Testis (tissue), 3 donors: ENCODE data around the gene RNF31. TPM values are rescaled to one million over a fixed set of nuclear protein-coding genes. Genes with fewer than 3 reads are reported as not detected.
A peak's percentile ranks its signal among the peaks of the same experiment; 100 is the strongest.

ENCODE experiments used
- DNase-seq: peaks from one replicate; pipeline ENCODE4 v3.0.0-alpha.2; 2019
- H3K27ac ChIP-seq, 2 donors: fragments of 200-600 bp; sonication (generic); one replicate each; pipeline ENCODE4 v1.5.1; 2019
- H3K27me3 ChIP-seq: fragments of 200-600 bp; sonication (generic); one replicate; pipeline ENCODE4 v1.5.1; 2019
- H3K36me3 ChIP-seq: fragments of 200-600 bp; sonication (generic); one replicate; pipeline ENCODE4 v1.5.1; 2017; ENCODE audit warnings: low read depth; ENCODE audit errors: missing control alignments
- H3K4me1 ChIP-seq: fragments of 200-600 bp; sonication (generic); one replicate; pipeline ENCODE4 v1.5.1; 2019
- H3K4me3 ChIP-seq, 2 donors: fragments of 200-600 bp; sonication (generic); one replicate each; pipeline ENCODE4 v1.5.1; 2017 to 2019
- H3K9me3 ChIP-seq: fragments of 200-600 bp; sonication (generic); one replicate; pipeline ENCODE4 v1.5.1; 2017
- CTCF ChIP-seq, 3 experiments: fragments of 450-650 bp in 2 of 3; fragments of 200-600 bp in 1 of 3; sonication (generic) in 1 of 3; IDR thresholded peaks; one replicate each; pipeline ENCODE4 v1.5.1; 2016 to 2019; ENCODE audit warnings: antibody characterized with exemption in 3 of 3, mild to moderate bottlenecking in 2 of 3, moderate library complexity in 1 of 3
- POLR2A ChIP-seq: fragments of 450-650 bp; IDR thresholded peaks from one replicate; pipeline ENCODE4 v1.6.1; 2017; ENCODE audit warnings: antibody characterized with exemption, mild to moderate bottlenecking, moderate library complexity
- WGBS, 2 donors: methylation state at CpG; one replicate each; pipeline ENCODE4 v1.1.5; 2018; 5-methylcytosine and 5-hydroxymethylcytosine counted together
- intact Hi-C: fragments of 100-400 bp; cut with DNase I; formaldehyde crosslinking; loops from one replicate; pipeline ENCODE4 v1.15.1; 2023; ENCODE audit warnings: low total_unique reads
- polyA plus RNA-seq: library from polyadenylated mRNA; stranded (reverse); fragments of 350-450 nt; fragmentation: Illumina TruSeq; extraction: RNeasy Lipid Tissue Mini Kit (QIAGEN cat#74804); gene quantifications from one replicate; pipeline ENCODE4 v1.2.3, GENCODE V29; 2014; ENCODE audit warnings: low read depth, low replicate concordance; ENCODE audit not compliant: insufficient read depth
- total RNA-seq, 2 donors: library from RNA; depleted of rRNA; stranded (reverse); fragments of >200 nt; gene quantifications; one replicate each; pipeline ENCODE4 v1.2.3, GENCODE V29; 2016

RNF31 gene
- total and polyA plus RNA-seq, 3 donors from 2014 or later: 71.0 to 96.8 (median 94.5) TPM

GRCh38 chr14:24141097-24141880, 6.0 kb upstream of the RNF31 start, which contains the start of gene EMC9:
Gene EMC9 (minus strand): TSS chr14:24141591. CDS start chr14:24141304, 287 bp downstream.
- Histone ChIP-seq H3K27me3 (no peaks in the 10 kb centered on the region), H3K27ac (peak within 1 kb of the TSS; percentile 89 to 93), H3K4me1 (peaks cover 26% of the 10 kb centered on the region), H3K36me3 (no peaks in the 10 kb centered on the region), H3K9me3 (no peaks in the 10 kb centered on the region), H3K4me3 (peak within 1 kb of the TSS; percentile 84 to 87)
- intact Hi-C loops: no loop called here
- WGBS, 2 donors: 0 to 1% methylated on average over 41 to 65 of the region's 65 CpGs
- peak; percentile 100 for DNase-seq
- TF ChIP-seq POLR2A: no peak
- peak; percentile 23 to 73 (median 32) for TF ChIP-seq CTCF (IDR thresholded peaks at IDR 0.05)

GRCh38 chr14:24143511-24143910, 3.8 kb upstream of the RNF31 start:
- no peak for DNase-seq
- WGBS, 2 donors: 76 to 85% methylated on average over 2 of the region's 2 CpGs
- Histone ChIP-seq H3K27me3 (no peaks in the 10 kb centered on the region), H3K36me3 (no peaks in the 10 kb centered on the region), H3K4me1 (peaks cover 24% of the 10 kb centered on the region), H3K4me3 (no peak overlapping the region), H3K9me3 (no peaks in the 10 kb centered on the region), H3K27ac (no peak overlapping the region)
- intact Hi-C loops: no loop called here
- TF ChIP-seq POLR2A: no peak
- no peak for TF ChIP-seq CTCF (IDR thresholded peaks at IDR 0.05)

GRCh38 chr14:24144451-24144850, 2.8 kb upstream of the RNF31 start:
- Histone ChIP-seq H3K27me3 (no peaks in the 10 kb centered on the region), H3K9me3 (no peaks in the 10 kb centered on the region), H3K4me3 (no peak overlapping the region), H3K27ac (no peak overlapping the region), H3K36me3 (no peaks in the 10 kb centered on the region), H3K4me1 (peaks cover 27% of the 10 kb centered on the region)
- TF ChIP-seq POLR2A: no peak
- TF ChIP-seq CTCF (IDR thresholded peaks at IDR 0.05): no peak
- no peak for DNase-seq
- intact Hi-C loops: no loop called here
- 90 to 91% methylated on average over 1 of the region's 1 CpG for WGBS, 2 donors

GRCh38 chr14:24145219-24145618, 2.1 kb upstream of the RNF31 start:
- 93 to 94% methylated on average over 2 of the region's 2 CpGs for WGBS, 2 donors
- no peak overlapping the region for H3K27ac ChIP-seq
- peaks cover 21% of the 10 kb centered on the region for H3K4me1 ChIP-seq
- intact Hi-C loops: no loop called here
- TF ChIP-seq CTCF (IDR thresholded peaks at IDR 0.05) (no peak), POLR2A (no peak)
- no peaks in the 10 kb centered on the region for H3K36me3 ChIP-seq
- no peaks in the 10 kb centered on the region for H3K9me3 ChIP-seq
- no peaks in the 10 kb centered on the region for H3K27me3 ChIP-seq
- DNase-seq: no peak
- H3K4me3 ChIP-seq: no peak overlapping the region
